ENCODE data around the gene EMID1. TPM values are rescaled to one million over a fixed set of nuclear protein-coding genes. Genes with fewer than 3 reads are reported as not detected.

EMID1 gene
- total and polyA plus RNA-seq, 2 experiments from 2014 or later: 11.5 to 15.0 TPM

DNA sequence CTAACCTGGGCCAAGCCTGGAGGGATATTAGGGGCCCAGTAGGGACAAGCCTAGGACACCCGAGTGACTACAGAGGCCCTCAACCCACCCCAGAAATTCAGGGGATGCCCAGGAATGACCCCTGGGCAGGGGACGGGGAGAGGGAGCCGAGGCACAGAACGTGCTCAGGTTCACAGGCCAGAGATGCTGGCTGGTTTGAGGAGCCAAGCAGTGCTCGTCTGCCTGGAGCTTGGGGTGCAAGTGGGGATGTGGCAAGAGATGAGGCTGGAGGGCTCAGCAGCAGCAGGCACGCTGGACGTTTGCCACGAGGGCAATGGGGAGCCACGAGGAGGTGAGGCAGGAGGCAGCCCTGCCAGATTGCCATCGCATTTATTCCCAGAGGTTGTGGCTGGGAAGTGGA is 34.0 kb upstream of the EMID1 start:
- TF ChIP-seq EZH2 (IDR thresholded peaks at IDR 0.05; ENCODE audit: borderline replicate concordance) (no peak), EZH2phosphoT487 (IDR thresholded peaks at IDR 0.05; ENCODE audit: low read depth, severe bottlenecking, unreplicated experiment) (no peak)
- TF ChIP-seq, protein P1, sequence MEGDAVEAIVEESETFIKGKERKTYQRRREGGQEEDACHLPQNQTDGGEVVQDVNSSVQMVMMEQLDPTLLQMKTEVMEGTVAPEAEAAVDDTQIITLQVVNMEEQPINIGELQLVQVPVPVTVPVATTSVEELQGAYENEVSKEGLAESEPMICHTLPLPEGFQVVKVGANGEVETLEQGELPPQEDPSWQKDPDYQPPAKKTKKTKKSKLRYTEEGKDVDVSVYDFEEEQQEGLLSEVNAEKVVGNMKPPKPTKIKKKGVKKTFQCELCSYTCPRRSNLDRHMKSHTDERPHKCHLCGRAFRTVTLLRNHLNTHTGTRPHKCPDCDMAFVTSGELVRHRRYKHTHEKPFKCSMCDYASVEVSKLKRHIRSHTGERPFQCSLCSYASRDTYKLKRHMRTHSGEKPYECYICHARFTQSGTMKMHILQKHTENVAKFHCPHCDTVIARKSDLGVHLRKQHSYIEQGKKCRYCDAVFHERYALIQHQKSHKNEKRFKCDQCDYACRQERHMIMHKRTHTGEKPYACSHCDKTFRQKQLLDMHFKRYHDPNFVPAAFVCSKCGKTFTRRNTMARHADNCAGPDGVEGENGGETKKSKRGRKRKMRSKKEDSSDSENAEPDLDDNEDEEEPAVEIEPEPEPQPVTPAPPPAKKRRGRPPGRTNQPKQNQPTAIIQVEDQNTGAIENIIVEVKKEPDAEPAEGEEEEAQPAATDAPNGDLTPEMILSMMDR (IDR thresholded peaks at IDR 0.05; ENCODE audit: poor library complexity): no peak
- Histone ChIP-seq H3K79me2 (no peaks in the 10 kb centered on the region), H4K20me1 (ENCODE audit: insufficient read depth, poor library complexity, severe bottlenecking) (no peaks in the 10 kb centered on the region), H3K27ac (no peak overlapping the region), H3K9me2 (replicated peaks; ENCODE audit: insufficient read depth) (no peaks in the 10 kb centered on the region), H3K36me3 (replicated peaks; ENCODE audit: insufficient read depth, low read depth) (no peaks in the 10 kb centered on the region), H3K4me3 (no peak overlapping the region), H2AFZ (no peak overlapping the region), H3K27me3 (no peaks in the 10 kb centered on the region), H3K9me3 (ENCODE audit: low read depth) (peaks cover 3% of the 10 kb centered on the region), H3K4me2 (no peak overlapping the region), H3K4me1 (ENCODE audit: insufficient read depth) (no peaks in the 10 kb centered on the region)
- no peak for DNase-seq (ENCODE audit: low spot score)
- WGBS (ENCODE audit: low lambda C conversion rate, missing lambda C conversion rate): 86% methylated on average over 10 of the region's 10 CpGs

DNA sequence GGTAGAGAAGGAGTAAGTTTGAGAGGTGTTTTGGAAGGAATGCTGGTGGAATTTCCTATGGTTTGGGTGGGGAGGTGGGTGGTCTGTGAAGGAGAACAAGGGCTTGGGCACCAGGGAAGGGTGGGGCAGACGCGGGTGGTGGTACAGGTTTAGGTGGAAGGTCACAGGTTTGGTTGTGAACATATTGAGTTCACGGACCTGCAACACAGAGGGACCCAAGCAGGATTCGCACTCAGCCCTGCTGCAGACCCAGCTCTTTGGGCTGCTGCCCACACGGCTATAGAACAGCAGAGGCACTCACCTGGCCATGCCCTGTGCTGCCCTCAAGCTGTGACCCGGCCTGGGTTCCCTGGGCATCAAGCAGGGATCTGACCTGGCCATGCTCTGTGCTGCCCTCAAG is 33.5 kb upstream of the EMID1 start:
- no peak for DNase-seq (ENCODE audit: low spot score)
- no peak overlapping the region for H3K4me3 ChIP-seq
- no peaks in the 10 kb centered on the region for H4K20me1 ChIP-seq (ENCODE audit: insufficient read depth, poor library complexity, severe bottlenecking)
- TF ChIP-seq EZH2phosphoT487 (IDR thresholded peaks at IDR 0.05; ENCODE audit: low read depth, severe bottlenecking, unreplicated experiment) (no peak), EZH2 (IDR thresholded peaks at IDR 0.05; ENCODE audit: borderline replicate concordance) (no peak)
- TF ChIP-seq, protein P1 (IDR thresholded peaks at IDR 0.05; ENCODE audit: poor library complexity): no peak
- no peaks in the 10 kb centered on the region for H3K27me3 ChIP-seq
- whole genome bisulfite sequencing (ENCODE audit: low lambda C conversion rate, missing lambda C conversion rate): 88% methylated on average over 6 of the region's 6 CpGs
- no peaks in the 10 kb centered on the region for H3K9me2 ChIP-seq (replicated peaks; ENCODE audit: insufficient read depth)
- H3K4me1 ChIP-seq (ENCODE audit: insufficient read depth): no peaks in the 10 kb centered on the region
- no peak overlapping the region for H2AFZ ChIP-seq
- H3K36me3 ChIP-seq (replicated peaks; ENCODE audit: insufficient read depth, low read depth): no peaks in the 10 kb centered on the region
- H3K9me3 ChIP-seq (ENCODE audit: low read depth): peaks cover 3% of the 10 kb centered on the region
- H3K27ac ChIP-seq: no peak overlapping the region
- no peaks in the 10 kb centered on the region for H3K79me2 ChIP-seq
- H3K4me2 ChIP-seq: no peak overlapping the region

DNA sequence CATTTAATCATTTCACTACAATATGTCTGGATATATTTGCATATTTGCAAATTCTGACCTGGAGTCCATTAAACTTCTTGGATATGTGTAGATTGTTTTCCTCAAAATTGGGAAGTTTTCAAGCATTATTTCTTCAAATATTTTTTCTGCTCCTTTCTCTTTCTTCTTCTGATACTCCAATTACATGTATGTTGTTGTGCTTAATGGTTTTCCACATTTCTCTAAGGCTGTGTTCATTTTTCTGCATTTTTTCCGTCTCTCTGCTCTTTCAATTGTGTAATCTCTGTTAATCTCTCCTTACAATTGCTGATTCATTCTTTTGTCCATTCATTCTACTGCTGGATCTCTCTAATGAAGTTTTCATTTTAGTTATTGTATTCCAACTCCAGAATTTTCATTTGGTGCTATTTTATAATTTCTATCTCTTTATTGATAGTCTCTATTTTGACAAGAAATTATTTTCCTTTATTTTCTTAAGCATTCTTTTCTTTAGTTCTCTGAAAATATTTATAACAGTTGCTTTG is 30.3 kb upstream of the EMID1 start:
- TF ChIP-seq EZH2phosphoT487 (IDR thresholded peaks at IDR 0.05; ENCODE audit: low read depth, severe bottlenecking, unreplicated experiment) (no peak), EZH2 (IDR thresholded peaks at IDR 0.05; ENCODE audit: borderline replicate concordance) (no peak)
- TF ChIP-seq, protein P1 (IDR thresholded peaks at IDR 0.05; ENCODE audit: poor library complexity): no peak

More for the DNA sequence above, 30.3 kb upstream of the EMID1 start:
- Histone ChIP-seq H3K27me3 (no peaks in the 10 kb centered on the region), H3K79me2 (no peaks in the 10 kb centered on the region), H3K4me3 (no peak overlapping the region), H3K4me1 (ENCODE audit: insufficient read depth) (no peaks in the 10 kb centered on the region), H2AFZ (no peak overlapping the region), H3K27ac (no peak overlapping the region), H4K20me1 (ENCODE audit: insufficient read depth, poor library complexity, severe bottlenecking) (no peaks in the 10 kb centered on the region), H3K36me3 (replicated peaks; ENCODE audit: insufficient read depth, low read depth) (no peaks in the 10 kb centered on the region), H3K9me2 (replicated peaks; ENCODE audit: insufficient read depth) (no peaks in the 10 kb centered on the region), H3K9me3 (ENCODE audit: low read depth) (peaks cover 3% of the 10 kb centered on the region), H3K4me2 (no peak overlapping the region)
- DNase-seq (ENCODE audit: low spot score): no peak
- WGBS (ENCODE audit: low lambda C conversion rate, missing lambda C conversion rate): 88% methylated on average over 1 of the region's 1 CpG

Measured in hepatocyte (in vitro differentiated cells).